ENCODE data around the gene PSMF1.
"Not testable (repeated sequence)": the region's sequence is repeated elsewhere in the genome, so short reads cannot be mapped to it uniquely, and the experiment has no call there.

The PSMF1 gene

GRCh38 chr20:1122388-1123315, 4.2 kb downstream of the PSMF1 start:
- DNase-seq, result no peak

- no peak for DNase-seq
Observed at GRCh38 chr20:1123666-1124065, 5.3 kb downstream of the PSMF1 start.

- DNase-seq, result no peak
Observed at GRCh38 chr20:1124421-1124820, 6.0 kb downstream of the PSMF1 start.

GRCh38 chr20:1125277-1125676, 6.9 kb downstream of the PSMF1 start:
- no peak for DNase-seq

GRCh38 chr20:1127840-1128239, 9.4 kb downstream of the PSMF1 start:
- DNase-seq, result no peak

GRCh38 chr20:1130058-1130694, 11.8 kb downstream of the PSMF1 start:
- no peak for DNase-seq

GRCh38 chr20:1130847-1131246, 12.4 kb downstream of the PSMF1 start:
- no peak for DNase-seq

GRCh38 chr20:1131354-1131753, 13.0 kb downstream of the PSMF1 start:
- DNase-seq, result no peak

- no peak for DNase-seq
Observed at GRCh38 chr20:1134355-1134754, 16.0 kb downstream of the PSMF1 start.

- no peak for DNase-seq
Observed at GRCh38 chr20:1134836-1135235, 16.4 kb downstream of the PSMF1 start.

- DNase-seq, result no peak
Observed at GRCh38 chr20:1137236-1137635, 18.8 kb downstream of the PSMF1 start.

GRCh38 chr20:1144401-1145172, 26.2 kb downstream of the PSMF1 start:
- DNase-seq, result no peak

GRCh38 chr20:1146957-1147356, 28.6 kb downstream of the PSMF1 start:
- DNase-seq, result no peak

- DNase-seq, result not testable (repeated sequence)
Observed at GRCh38 chr20:1149812-1150211, 31.4 kb downstream of the PSMF1 start.

- DNase-seq, result no peak
Observed at GRCh38 chr20:1150218-1150617, 31.8 kb downstream of the PSMF1 start.

GRCh38 chr20:1150968-1151367, 32.6 kb downstream of the PSMF1 start:
- DNase-seq, result no peak

- DNase-seq, result no peak
Observed at GRCh38 chr20:1154226-1154625, 35.8 kb downstream of the PSMF1 start.

GRCh38 chr20:1154691-1155090, 36.3 kb downstream of the PSMF1 start:
- no peak for DNase-seq

- DNase-seq, result no peak
Observed at GRCh38 chr20:1155342-1155741, 36.9 kb downstream of the PSMF1 start.

- DNase-seq, result no peak
Observed at GRCh38 chr20:1160496-1160895, 42.1 kb downstream of the PSMF1 start.

- DNase-seq, result no peak
Observed at GRCh38 chr20:1160991-1161390, 42.6 kb downstream of the PSMF1 start.

GRCh38 chr20:1163105-1163504, 44.7 kb downstream of the PSMF1 start:
- DNase-seq, result no peak

GRCh38 chr20:1163653-1164052, 45.3 kb downstream of the PSMF1 start:
- DNase-seq, result no peak

All from effector CD8-positive, alpha-beta T cell (primary cell).